ENCODE measurements around the gene NREP. TPM values are rescaled to one million over a fixed set of nuclear protein-coding genes. Genes with fewer than 3 reads are reported as not detected.

NREP gene
- total and polyA plus RNA-seq, 2 donors (not counting 3 experiments of a cell fraction or from before 2014, with no cell fraction given): 96.7 to 112 TPM

GRCh38 chr5:111726986-111727385 is 30.0 kb downstream of the NREP start:
- Histone ChIP-seq H4K20me1 (replicated peaks; ENCODE audit: control insufficient read depth, extremely low read depth, insufficient read depth, low read length) (no peaks in the 10 kb centered on the region), H3K27me3 (ENCODE audit: control insufficient read depth in 2 of 2, insufficient read depth in 2 of 2, low read length in 2 of 2) (no peaks in the 10 kb centered on the region), H3K79me2 (ENCODE audit: control insufficient read depth, insufficient read depth, low read length) (no peaks in the 10 kb centered on the region), H3K4me1 (ENCODE audit: control insufficient read depth, extremely low read depth, insufficient read depth, low read length) (no peaks in the 10 kb centered on the region), H3K4me2 (ENCODE audit: insufficient read depth, low read length) (no peak overlapping the region), H3K9ac (replicated peaks; ENCODE audit: extremely low read depth, insufficient read depth, low read length) (no peak overlapping the region), H3K9me1 (replicated peaks; ENCODE audit: control insufficient read depth, extremely low read depth, insufficient read depth, low read length) (no peaks in the 10 kb centered on the region), H3K4me3 (replicated peaks in 1 of 3; ENCODE audit: insufficient read depth in 1 of 3, low read depth in 1 of 3, low read length in 3 of 3) (no peak overlapping the region), H2AFZ (ENCODE audit: low read depth, low read length) (no peak overlapping the region), H3K36me3 (ENCODE audit: control insufficient read depth in 2 of 2, extremely low read depth in 1 of 2, insufficient read depth in 2 of 2, low read length in 2 of 2) (peaks cover 0 to 16% of the 10 kb centered on the region in 2 experiments), H3K9me3 (replicated peaks; ENCODE audit: control insufficient read depth, insufficient read depth, low read length) (no peaks in the 10 kb centered on the region), H3K27ac (ENCODE audit: insufficient read depth, low read depth, low read length) (no peak overlapping the region)
- intact Hi-C loops (cut with micrococcal nuclease) (no loop called here), dilution Hi-C loops (cut with MboI; ENCODE audit: extremely low pct_ligation_motif_present, low sequenced_read_pairs) (no loop called here)
- ChIA-PET CTCF (interaction anchor here (1.0 to 1.2 kb wide), 3 partner anchors 11 to 176 kb away, joined by 3 to 5 read pairs (median 4); no protein-coding TSS in a partner anchor), POLR2A (no interaction called here)
- no peak for DNase-seq (ENCODE audit: low read depth, low spot score)
- FAIRE-seq: no peak
- BruUV-seq (replicated peaks): no TSS peak
- TF ChIP-seq MAX (IDR thresholded peaks at IDR 0.05; ENCODE audit: insufficient read depth, insufficient read length): no peak
- TF ChIP-seq POLR2AphosphoS5 (IDR thresholded peaks at IDR 0.05; ENCODE audit: insufficient read depth, low read depth, low read length): no peak
- TF ChIP-seq FOS (IDR thresholded peaks at IDR 0.05; ENCODE audit: borderline replicate concordance, insufficient read depth, low read length): no peak
- no peak for TF ChIP-seq POLR2A (IDR thresholded peaks at IDR 0.05; ENCODE audit: low read depth, low read length)
- TF ChIP-seq JUN (IDR thresholded peaks at IDR 0.05; ENCODE audit: borderline replicate concordance, insufficient read depth, insufficient read length, low read depth): no peak
- no peak for TF ChIP-seq MYC (IDR thresholded peaks at IDR 0.05; ENCODE audit: low read depth, low read length)
- TF ChIP-seq EZH2 (IDR thresholded peaks at IDR 0.05; ENCODE audit: borderline replicate concordance, low read depth, low read length, severe bottlenecking): no peak
- TF ChIP-seq GATA2 (IDR thresholded peaks at IDR 0.05; ENCODE audit: insufficient read depth, insufficient read length, low read depth, low read length): no peak
- TF ChIP-seq, protein P1, sequence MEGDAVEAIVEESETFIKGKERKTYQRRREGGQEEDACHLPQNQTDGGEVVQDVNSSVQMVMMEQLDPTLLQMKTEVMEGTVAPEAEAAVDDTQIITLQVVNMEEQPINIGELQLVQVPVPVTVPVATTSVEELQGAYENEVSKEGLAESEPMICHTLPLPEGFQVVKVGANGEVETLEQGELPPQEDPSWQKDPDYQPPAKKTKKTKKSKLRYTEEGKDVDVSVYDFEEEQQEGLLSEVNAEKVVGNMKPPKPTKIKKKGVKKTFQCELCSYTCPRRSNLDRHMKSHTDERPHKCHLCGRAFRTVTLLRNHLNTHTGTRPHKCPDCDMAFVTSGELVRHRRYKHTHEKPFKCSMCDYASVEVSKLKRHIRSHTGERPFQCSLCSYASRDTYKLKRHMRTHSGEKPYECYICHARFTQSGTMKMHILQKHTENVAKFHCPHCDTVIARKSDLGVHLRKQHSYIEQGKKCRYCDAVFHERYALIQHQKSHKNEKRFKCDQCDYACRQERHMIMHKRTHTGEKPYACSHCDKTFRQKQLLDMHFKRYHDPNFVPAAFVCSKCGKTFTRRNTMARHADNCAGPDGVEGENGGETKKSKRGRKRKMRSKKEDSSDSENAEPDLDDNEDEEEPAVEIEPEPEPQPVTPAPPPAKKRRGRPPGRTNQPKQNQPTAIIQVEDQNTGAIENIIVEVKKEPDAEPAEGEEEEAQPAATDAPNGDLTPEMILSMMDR (IDR thresholded peaks at IDR 0.05; ENCODE audit: extremely low read depth in 1 of 2, insufficient read depth in 1 of 2, low read depth in 1 of 2, low read length in 2 of 2): no peak

Data from endothelial cell of umbilical vein (primary cell).